MCF 10A (cell line): ENCODE data around the gene PLXND1. TPM values are rescaled to one million over a fixed set of nuclear protein-coding genes. Genes with fewer than 3 reads are reported as not detected.

Experiments
- BruUV-seq: library from RNA; stranded (reverse); fragments of 400-500 nt; replicated peaks from 2 replicates; lab custom pipeline; 2021; lab: Mats Ljungman, UMichigan
- CTCF ChIA-PET: fragments of 300-600 bp; sonication (Branson Sonifier 250); formaldehyde crosslinking; extraction: SDS; loops from one replicate; lab custom pipeline; 2021; ENCODE audit warnings: antibody characterized with exemption, inconsistent platforms; lab: Yijun Ruan, JAX
- POLR2A ChIA-PET: fragments of 300-600, 350-650 bp; sonication (Branson Sonifier 250); formaldehyde crosslinking; extraction: SDS; loops from one replicate; lab custom pipeline; 2020; ENCODE audit warnings: antibody characterized with exemption, inconsistent platforms; lab: Yijun Ruan, JAX
- DNase-seq: peaks from one replicate; pipeline ENCODE4 v3.0.0-alpha.2; 2018; ENCODE audit not compliant: unreplicated experiment
- H3K27ac Mint-ChIP-seq: one replicate; pipeline ENCODE4 v1.8.0; 2022; ENCODE audit warnings: mild to moderate bottlenecking, low read depth, mixed read lengths; ENCODE audit not compliant: unreplicated experiment
- H3K27me3 Mint-ChIP-seq: one replicate; pipeline ENCODE4 v1.8.0; 2022; ENCODE audit warnings: mixed read lengths; ENCODE audit not compliant: insufficient read depth, unreplicated experiment
- H3K36me3 Mint-ChIP-seq: one replicate; pipeline ENCODE4 v1.8.0; 2022; ENCODE audit warnings: mild to moderate bottlenecking, moderate library complexity, mixed read lengths; ENCODE audit not compliant: insufficient read depth, unreplicated experiment
- H3K4me1 Mint-ChIP-seq: one replicate; pipeline ENCODE4 v1.8.0; 2022; ENCODE audit warnings: mixed read lengths; ENCODE audit not compliant: insufficient read depth, unreplicated experiment
- H3K4me3 Mint-ChIP-seq: one replicate; pipeline ENCODE4 v1.8.0; 2022; ENCODE audit warnings: mild to moderate bottlenecking, moderate library complexity, mixed read lengths; ENCODE audit not compliant: unreplicated experiment
- H3K9me3 Mint-ChIP-seq: one replicate; pipeline ENCODE4 v1.8.0; 2022; ENCODE audit warnings: mixed read lengths; ENCODE audit not compliant: unreplicated experiment
- intact Hi-C: fragments of 100-400 bp; cut with micrococcal nuclease; formaldehyde crosslinking; loops from 2 replicates; pipeline ENCODE4 v1.14.1; 2022
- total RNA-seq: library from RNA; stranded (reverse); gene quantifications from 2 replicates; pipeline ENCODE4 v1.2.3, GENCODE V29; 2022
- TF ChIP-seq, protein P1 (sequence below): fragments of 200-600 bp; IDR thresholded peaks from one replicate; pipeline ENCODE4 v1.8.0; 2022; ENCODE audit warnings: antibody characterized with exemption, mild to moderate bottlenecking; ENCODE audit not compliant: unreplicated experiment

Gene PLXND1
- total RNA-seq, 1 experiment from 2014 or later, result 5.6 TPM

DNA sequence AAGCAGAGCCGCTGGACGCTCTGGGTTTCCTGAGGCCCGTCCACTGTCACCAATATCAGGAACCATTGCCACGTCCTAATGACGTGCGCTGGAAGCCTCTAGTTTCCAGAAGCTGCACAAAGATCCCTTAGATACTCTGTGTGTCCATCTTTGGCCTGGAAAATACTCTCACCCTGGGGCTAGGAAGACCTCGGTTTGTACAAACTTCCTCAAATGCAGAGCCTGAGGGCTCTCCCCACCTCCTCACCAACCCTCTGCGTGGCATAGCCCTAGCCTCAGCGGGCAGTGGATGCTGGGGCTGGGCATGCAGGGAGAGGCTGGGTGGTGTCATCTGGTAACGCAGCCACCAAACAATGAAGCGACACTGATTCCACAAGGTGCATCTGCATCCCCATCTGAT lies 74.8 kb downstream of the PLXND1 start:
- ChIA-PET CTCF (no interaction called here), POLR2A (no interaction called here)
- Mint-ChIP-seq H3K4me3 (no peak overlapping the region), H3K27me3 (no peaks in the 10 kb centered on the region), H3K36me3 (no peaks in the 10 kb centered on the region), H3K9me3 (no peaks in the 10 kb centered on the region), H3K27ac (no peak overlapping the region), H3K4me1 (no peaks in the 10 kb centered on the region)
- DNase-seq, result no peak
- TF ChIP-seq, protein P1, sequence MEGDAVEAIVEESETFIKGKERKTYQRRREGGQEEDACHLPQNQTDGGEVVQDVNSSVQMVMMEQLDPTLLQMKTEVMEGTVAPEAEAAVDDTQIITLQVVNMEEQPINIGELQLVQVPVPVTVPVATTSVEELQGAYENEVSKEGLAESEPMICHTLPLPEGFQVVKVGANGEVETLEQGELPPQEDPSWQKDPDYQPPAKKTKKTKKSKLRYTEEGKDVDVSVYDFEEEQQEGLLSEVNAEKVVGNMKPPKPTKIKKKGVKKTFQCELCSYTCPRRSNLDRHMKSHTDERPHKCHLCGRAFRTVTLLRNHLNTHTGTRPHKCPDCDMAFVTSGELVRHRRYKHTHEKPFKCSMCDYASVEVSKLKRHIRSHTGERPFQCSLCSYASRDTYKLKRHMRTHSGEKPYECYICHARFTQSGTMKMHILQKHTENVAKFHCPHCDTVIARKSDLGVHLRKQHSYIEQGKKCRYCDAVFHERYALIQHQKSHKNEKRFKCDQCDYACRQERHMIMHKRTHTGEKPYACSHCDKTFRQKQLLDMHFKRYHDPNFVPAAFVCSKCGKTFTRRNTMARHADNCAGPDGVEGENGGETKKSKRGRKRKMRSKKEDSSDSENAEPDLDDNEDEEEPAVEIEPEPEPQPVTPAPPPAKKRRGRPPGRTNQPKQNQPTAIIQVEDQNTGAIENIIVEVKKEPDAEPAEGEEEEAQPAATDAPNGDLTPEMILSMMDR, result no peak
- intact Hi-C loops, result no loop called here
- no TSS peak for BruUV-seq

DNA sequence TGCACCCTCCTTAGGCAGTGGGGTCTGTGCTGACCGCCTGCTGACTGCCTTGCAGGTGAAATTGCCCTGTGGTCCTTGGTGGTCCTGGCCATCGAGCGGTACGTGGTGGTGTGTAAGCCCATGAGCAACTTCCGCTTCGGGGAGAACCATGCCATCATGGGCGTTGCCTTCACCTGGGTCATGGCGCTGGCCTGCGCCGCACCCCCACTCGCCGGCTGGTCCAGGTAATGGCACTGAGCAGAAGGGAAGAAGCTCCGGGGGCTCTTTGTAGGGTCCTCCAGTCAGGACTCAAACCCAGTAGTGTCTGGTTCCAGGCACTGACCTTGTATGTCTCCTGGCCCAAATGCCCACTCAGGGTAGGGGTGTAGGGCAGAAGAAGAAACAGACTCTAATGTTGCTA lies 75.7 kb downstream of the PLXND1 start:
- ChIA-PET POLR2A (no interaction called here), CTCF (interaction anchor here (0.6 kb wide), 1 partner anchor 12 kb away, joined by 3 read pairs; no protein-coding TSS in a partner anchor)
- DNase-seq, result no peak
- Mint-ChIP-seq H3K27me3 (no peaks in the 10 kb centered on the region), H3K4me3 (no peak overlapping the region), H3K27ac (no peak overlapping the region), H3K4me1 (no peaks in the 10 kb centered on the region), H3K9me3 (no peaks in the 10 kb centered on the region), H3K36me3 (no peaks in the 10 kb centered on the region)
- intact Hi-C loops, result no loop called here
- TF ChIP-seq, protein P1, result no peak
- BruUV-seq, result no TSS peak

DNA sequence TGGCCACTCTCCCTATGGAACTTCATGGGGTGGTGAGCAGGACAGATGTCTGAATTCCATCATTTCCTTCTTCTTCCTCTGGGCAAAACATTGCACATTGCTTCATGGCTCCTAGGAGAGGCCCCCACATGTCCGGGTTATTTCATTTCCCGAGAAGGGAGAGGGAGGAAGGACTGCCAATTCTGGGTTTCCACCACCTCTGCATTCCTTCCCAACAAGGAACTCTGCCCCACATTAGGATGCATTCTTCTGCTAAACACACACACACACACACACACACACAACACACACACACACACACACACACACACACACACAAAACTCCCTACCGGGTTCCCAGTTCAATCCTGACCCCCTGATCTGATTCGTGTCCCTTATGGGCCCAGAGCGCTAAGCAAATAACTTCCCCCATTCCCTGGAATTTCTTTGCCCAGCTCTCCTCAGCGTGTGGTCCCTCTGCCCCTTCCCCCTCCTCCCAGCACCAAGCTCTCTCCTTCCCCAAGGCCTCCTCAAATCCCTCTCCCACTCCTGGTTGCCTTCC lies 76.2 kb downstream of the PLXND1 start:
- Mint-ChIP-seq H3K4me3 (no peak overlapping the region), H3K9me3 (no peaks in the 10 kb centered on the region), H3K27me3 (no peaks in the 10 kb centered on the region), H3K27ac (no peak overlapping the region), H3K4me1 (no peaks in the 10 kb centered on the region), H3K36me3 (no peaks in the 10 kb centered on the region)
- DNase-seq, result no peak
- TF ChIP-seq, protein P1, result no peak
- CTCF ChIA-PET, result interaction anchor here (0.6 kb wide), 1 partner anchor 11 kb away, joined by 3 read pairs; no protein-coding TSS in a partner anchor
- BruUV-seq, result no TSS peak
- POLR2A ChIA-PET, result no interaction called here
- intact Hi-C loops, result no loop called here

GRCh38 chr3:129529436-129530210 lies 76.9 kb downstream of the PLXND1 start:
- no peak for DNase-seq
- H3K4me3 Mint-ChIP-seq, result no peak overlapping the region
- TF ChIP-seq, protein P1, result no peak
- no peaks in the 10 kb centered on the region for H3K9me3 Mint-ChIP-seq
- H3K36me3 Mint-ChIP-seq, result no peaks in the 10 kb centered on the region
- H3K27me3 Mint-ChIP-seq, result no peaks in the 10 kb centered on the region
- no peaks in the 10 kb centered on the region for H3K4me1 Mint-ChIP-seq
- ChIA-PET POLR2A (no interaction called here), CTCF (interaction anchor here (0.7 kb wide), 1 partner anchor 16 kb away, joined by 3 read pairs; no protein-coding TSS in a partner anchor)
- no TSS peak for BruUV-seq
- intact Hi-C loops, result no loop called here
- no peak overlapping the region for H3K27ac Mint-ChIP-seq
